Sigmoid colon (tissue), 7 donors: Measurements from ENCODE around the gene ATF6. TPM values are rescaled to one million over a fixed set of nuclear protein-coding genes. Genes with fewer than 3 reads are reported as not detected.
"Not testable (repeated sequence)": the region's sequence is repeated elsewhere in the genome, so short reads cannot be mapped to it uniquely, and the experiment has no call there.

Experiments used
- DNase-seq: peaks from one replicate; pipeline ENCODE4 v3.0.0-alpha.2; 2019
- H3K27ac ChIP-seq, 4 donors: fragments of 200-600 bp; sonication (generic); one replicate each; pipeline ENCODE4 v1.5.1; 2016 to 2019; ENCODE audit warnings: mild to moderate bottlenecking in 1 of 4
- H3K27me3 ChIP-seq, 3 donors: fragments of 200-600 bp; sonication (generic); one replicate each; pipeline ENCODE4 v1.5.1; 2019; ENCODE audit warnings: mild to moderate bottlenecking in 1 of 3
- H3K36me3 ChIP-seq, 4 donors: fragments of 200-600 bp; sonication (generic); one replicate each; pipeline ENCODE4 v1.5.1; 2016 to 2019
- H3K4me1 ChIP-seq, 4 donors: fragments of 200-600 bp; sonication (generic); one replicate each; pipeline ENCODE4 v1.5.1; 2017 to 2019
- H3K4me3 ChIP-seq, 4 donors: fragments of 200-600 bp; sonication (generic); one replicate each; pipeline ENCODE4 v1.5.1; 2017 to 2019; ENCODE audit warnings: mild to moderate bottlenecking in 2 of 4, moderate library complexity in 1 of 4
- H3K9me3 ChIP-seq, 4 donors: fragments of 200-600 bp in 3 of 4; sonication (generic) in 3 of 4; one replicate each; pipeline versions ENCODE4 v1.5.1 to v1.6.1; 2013 to 2019
- CTCF ChIP-seq, 4 experiments: fragments of 450-650 bp in 3 of 4; fragments of 200-600 bp in 1 of 4; IDR thresholded peaks; one replicate each; pipeline ENCODE4 v1.5.1; 2016 to 2019; ENCODE audit warnings: antibody characterized with exemption in 4 of 4, mild to moderate bottlenecking in 3 of 4, moderate library complexity in 2 of 4
- EP300 ChIP-seq, 4 donors: sonication (generic); formaldehyde crosslinking; IDR thresholded peaks; one replicate each; pipeline ENCODE4 v1.6.1; 2017; ENCODE audit warnings: antibody characterized with exemption in 4 of 4
- POLR2A ChIP-seq, 2 donors: fragments of 450-650 bp; IDR thresholded peaks; one replicate each; pipeline ENCODE4 v1.6.1; 2016; ENCODE audit warnings: antibody characterized with exemption in 2 of 2, mild to moderate bottlenecking in 2 of 2, moderate library complexity in 2 of 2
- POLR2AphosphoS5 ChIP-seq, 4 donors: sonication (generic); formaldehyde crosslinking; IDR thresholded peaks; one replicate each; pipeline ENCODE4 v1.6.1; 2017; ENCODE audit warnings: antibody characterized with exemption in 4 of 4
- WGBS, 2 donors: extraction: QIAGEN DNeasy Blood & Tissue Kit; methylation state at CpG; one replicate each; pipeline ENCODE4 v1.1.7; 2013; 5-methylcytosine and 5-hydroxymethylcytosine counted together
- intact Hi-C: fragments of 100-400 bp; cut with DNase I; formaldehyde crosslinking; loops from one replicate; pipeline ENCODE4 v1.15.1; 2023
- polyA plus RNA-seq, 3 donors: library from polyadenylated mRNA; stranded (reverse); fragments of 200-250 nt; gene quantifications; one replicate each; pipeline ENCODE4 v1.2.3, GENCODE V29; 2013
- total RNA-seq, 4 donors: library from RNA; depleted of rRNA; stranded (reverse); fragments of >200 nt; gene quantifications; one replicate each; pipeline ENCODE4 v1.1.0, GENCODE V29; 2016
- donor health status: healthy with polysubstance abuse.
- donor health status: Bipolar disorder and iron deficiency.
- donor health status: healthy.

Gene ATF6
- total and polyA plus RNA-seq, 7 donors = 2.3 to 28.1 (median 26.3) TPM

GRCh38 chr1:161749509-161750407 lies 16.4 kb upstream of the ATF6 start, which contains the start of gene DUSP12:
Gene DUSP12 (plus strand): TSS chr1:161749786. CDS start chr1:161749802, 16 bp downstream.
- Histone ChIP-seq H3K27ac (peak within 1 kb of the TSS; percentile 83 to 94 (median 87)), H3K4me1 (peaks cover 0 to 25% (median 12%) of the 10 kb centered on the region in 4 donors), H3K4me3 (peak within 1 kb of the TSS; percentile 74 to 94 (median 74)), H3K27me3 (no peaks in the 10 kb centered on the region), H3K9me3 (no peaks in the 10 kb centered on the region), H3K36me3 (peaks cover 0 to 37% (median 28%) of the 10 kb centered on the region in 4 donors)
- 0 to 1% methylated on average over 65 of the region's 65 CpGs for WGBS, 2 donors
- DNase-seq = peak; percentile 96
- intact Hi-C loops = loop anchor here (10.0 kb wide), 2 partner anchors 185 to 265 kb away; no protein-coding TSS in a partner anchor
- TF ChIP-seq CTCF (IDR thresholded peaks at IDR 0.05) = no peak
- TF ChIP-seq POLR2AphosphoS5 (IDR thresholded peaks at IDR 0.05) = peak in 3 of 4 donors; percentile 68 to 70 (median 69)

- Histone ChIP-seq H3K4me3 (no peak overlapping the region), H3K4me1 (peaks cover 0 to 21% (median 18%) of the 10 kb centered on the region in 4 donors), H3K27me3 (no peaks in the 10 kb centered on the region), H3K9me3 (no peaks in the 10 kb centered on the region), H3K27ac (no peak overlapping the region), H3K36me3 (peaks cover 0 to 16% (median 3%) of the 10 kb centered on the region in 4 donors)
- TF ChIP-seq CTCF (IDR thresholded peaks at IDR 0.05) = peak in 1 of 4 experiments; percentile 30
- no peak for TF ChIP-seq EP300 (IDR thresholded peaks at IDR 0.05)
- WGBS, 2 donors = 54 to 66% methylated on average over 7 of the region's 7 CpGs
- DNase-seq = no peak
- intact Hi-C loops = no loop called here
These were observed 2.5 kb upstream of the ATF6 start for GRCh38 chr1:161763522-161764098.

- H3K36me3 ChIP-seq = no peaks in the 10 kb centered on the region
- 94 to 96% methylated on average over 5 of the region's 5 CpGs for WGBS, 2 donors
- H3K4me1 ChIP-seq = peaks cover 0 to 37% (median 28%) of the 10 kb centered on the region in 4 donors
These were observed 2.3 kb downstream of the ATF6 start for GRCh38 chr1:161768461-161768860.

GRCh38 chr1:161768986-161769672 lies 3.0 kb downstream of the ATF6 start:
- H3K36me3 ChIP-seq = no peaks in the 10 kb centered on the region
- H3K27ac ChIP-seq = no peak overlapping the region
- no peaks in the 10 kb centered on the region for H3K9me3 ChIP-seq
- H3K4me3 ChIP-seq = no peak overlapping the region
- DNase-seq = no peak
- peaks cover 0 to 44% (median 29%) of the 10 kb centered on the region in 4 donors for H3K4me1 ChIP-seq
- no peak for TF ChIP-seq POLR2A (IDR thresholded peaks at IDR 0.05)
- no peak for TF ChIP-seq EP300 (IDR thresholded peaks at IDR 0.05)
- no peak for TF ChIP-seq POLR2AphosphoS5 (IDR thresholded peaks at IDR 0.05)
- no peak for TF ChIP-seq CTCF (IDR thresholded peaks at IDR 0.05)
- no peaks in the 10 kb centered on the region for H3K27me3 ChIP-seq
- intact Hi-C loops = no loop called here

More at GRCh38 chr1:161768461-161768860, 2.3 kb downstream of the ATF6 start:
- no peak for DNase-seq
- TF ChIP-seq CTCF (IDR thresholded peaks at IDR 0.05) (no peak), POLR2A (IDR thresholded peaks at IDR 0.05) (no peak), EP300 (IDR thresholded peaks at IDR 0.05) (no peak), POLR2AphosphoS5 (IDR thresholded peaks at IDR 0.05) (no peak)
- intact Hi-C loops = no loop called here
- Histone ChIP-seq H3K4me3 (no peak overlapping the region), H3K9me3 (no peaks in the 10 kb centered on the region), H3K27me3 (no peaks in the 10 kb centered on the region), H3K27ac (no peak overlapping the region)

DNA sequence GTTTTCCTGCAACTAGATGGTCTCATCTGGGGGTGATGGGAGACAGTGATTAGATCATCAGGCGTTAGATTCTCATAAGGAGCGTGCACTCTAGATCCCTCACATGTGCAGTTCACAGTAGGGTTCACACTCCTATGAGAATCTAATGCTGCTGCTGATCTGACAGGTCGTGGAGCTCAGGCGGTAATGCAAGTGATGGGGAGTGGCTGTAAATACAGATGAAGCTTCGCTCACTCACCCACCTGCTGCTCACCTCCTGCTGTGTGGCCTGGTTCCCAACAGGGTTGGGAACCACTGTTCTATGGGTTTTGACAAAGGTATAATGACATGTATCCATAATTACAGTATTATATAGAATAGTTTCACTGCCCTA lies 3.5 kb downstream of the ATF6 start:
- intact Hi-C loops, DNase-seq, H3K4me3 ChIP-seq, H3K9me3 ChIP-seq, H3K27me3 ChIP-seq, H3K27ac ChIP-seq, H3K36me3 ChIP-seq: not testable (repeated sequence)
- H3K4me1 ChIP-seq = peaks cover 0 to 44% (median 29%) of the 10 kb centered on the region in 4 donors
- 92 to 94% methylated on average over 5 of the region's 5 CpGs for WGBS, 2 donors
